Measurements from ENCODE around the gene RIN3. TPM values are rescaled to one million over a fixed set of nuclear protein-coding genes. Genes with fewer than 3 reads are reported as not detected.

RIN3 gene
- total RNA-seq, 1 experiment from 2014 or later, result 2.4 TPM

DNA sequence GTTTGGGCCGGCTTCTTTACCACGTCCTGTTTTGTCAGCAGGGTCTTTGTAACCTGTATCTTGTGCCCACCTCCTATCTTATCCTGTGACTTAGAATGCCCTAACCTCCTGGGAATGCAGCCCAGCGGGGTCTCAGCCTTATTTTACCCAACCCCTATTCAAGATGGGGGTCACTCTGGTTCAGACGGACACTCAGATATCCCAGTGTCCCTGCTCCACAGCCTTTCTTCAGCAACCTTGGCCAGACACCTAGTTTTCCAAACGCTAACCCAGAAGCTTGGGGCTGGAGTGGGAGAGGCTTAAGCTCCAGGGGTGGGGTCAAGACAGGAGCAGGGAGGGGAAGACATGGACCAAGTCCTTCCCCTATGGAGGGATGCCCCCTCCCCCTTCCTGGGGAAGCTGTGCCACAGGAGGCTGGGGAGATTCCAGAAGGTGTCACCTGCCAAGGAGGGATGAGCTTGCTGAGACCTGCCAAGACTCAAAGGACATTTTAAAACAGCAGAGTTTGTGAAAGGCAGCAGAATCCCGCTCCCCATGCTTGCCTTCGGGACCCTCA, 62.2 kb downstream of the RIN3 start:
- BruUV-seq (replicated peaks), result no TSS peak
- TF ChIP-seq EZH2 (IDR thresholded peaks at IDR 0.05; ENCODE audit: borderline replicate concordance, low read depth, low read length, poor library complexity, severe bottlenecking), result no peak
- Histone ChIP-seq H3K36me3 (ENCODE audit: insufficient read depth, low read length, poor library complexity, severe bottlenecking) (no peaks in the 10 kb centered on the region), H3K27me3 (replicated peaks; ENCODE audit: insufficient read depth, low read depth, low read length, poor library complexity) (no peaks in the 10 kb centered on the region), H3K9me3 (ENCODE audit: low read depth, low read length, poor library complexity, severe bottlenecking) (no peaks in the 10 kb centered on the region), H3K4me3 (ENCODE audit: low read depth, low read length, poor library complexity, severe bottlenecking) (no peak overlapping the region), H3K27ac (ENCODE audit: low read depth, low read length, poor library complexity, severe bottlenecking) (no peak overlapping the region), H3K4me1 (ENCODE audit: insufficient read depth, low read length, poor library complexity, severe bottlenecking) (no peaks in the 10 kb centered on the region)
- CTCF ChIA-PET, result no interaction called here
- DNase-seq (ENCODE audit: low spot score), result no peak
- intact Hi-C loops (cut with micrococcal nuclease; ENCODE audit: unreplicated experiment), result no loop called here
- POLR2A ChIA-PET (ENCODE audit: low non-redundant PET), result no interaction called here

DNA sequence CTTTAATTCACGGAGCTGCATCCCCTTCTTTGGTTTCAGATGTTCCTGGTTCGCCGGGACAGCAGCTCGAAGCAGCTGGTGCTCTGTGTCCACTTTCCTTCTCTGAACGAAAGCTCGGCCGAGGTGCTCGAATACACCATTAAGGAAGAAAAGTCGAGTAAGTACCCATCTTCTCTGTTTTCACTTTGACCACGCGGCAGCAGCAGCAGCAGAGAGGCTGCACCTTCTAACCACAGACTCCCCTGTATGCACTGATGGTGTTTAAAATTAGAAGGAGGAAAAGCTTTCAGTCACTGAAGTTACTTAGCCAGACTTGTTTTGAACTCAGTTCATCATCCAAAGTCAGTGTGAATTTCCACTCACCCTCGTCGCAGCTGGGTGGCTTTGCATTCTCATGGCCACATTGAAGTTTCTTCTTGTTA, 63.8 kb downstream of the RIN3 start:
- no peaks in the 10 kb centered on the region for H3K36me3 ChIP-seq (ENCODE audit: insufficient read depth, low read length, poor library complexity, severe bottlenecking)
- H3K4me3 ChIP-seq (ENCODE audit: low read depth, low read length, poor library complexity, severe bottlenecking), result no peak overlapping the region
- CTCF ChIA-PET, result no interaction called here
- no peaks in the 10 kb centered on the region for H3K9me3 ChIP-seq (ENCODE audit: low read depth, low read length, poor library complexity, severe bottlenecking)
- intact Hi-C loops (cut with micrococcal nuclease; ENCODE audit: unreplicated experiment), result no loop called here
- POLR2A ChIA-PET (ENCODE audit: low non-redundant PET), result no interaction called here
- BruUV-seq (replicated peaks), result no TSS peak
- no peak overlapping the region for H3K27ac ChIP-seq (ENCODE audit: low read depth, low read length, poor library complexity, severe bottlenecking)
- no peak for DNase-seq (ENCODE audit: low spot score)
- TF ChIP-seq, protein P1, sequence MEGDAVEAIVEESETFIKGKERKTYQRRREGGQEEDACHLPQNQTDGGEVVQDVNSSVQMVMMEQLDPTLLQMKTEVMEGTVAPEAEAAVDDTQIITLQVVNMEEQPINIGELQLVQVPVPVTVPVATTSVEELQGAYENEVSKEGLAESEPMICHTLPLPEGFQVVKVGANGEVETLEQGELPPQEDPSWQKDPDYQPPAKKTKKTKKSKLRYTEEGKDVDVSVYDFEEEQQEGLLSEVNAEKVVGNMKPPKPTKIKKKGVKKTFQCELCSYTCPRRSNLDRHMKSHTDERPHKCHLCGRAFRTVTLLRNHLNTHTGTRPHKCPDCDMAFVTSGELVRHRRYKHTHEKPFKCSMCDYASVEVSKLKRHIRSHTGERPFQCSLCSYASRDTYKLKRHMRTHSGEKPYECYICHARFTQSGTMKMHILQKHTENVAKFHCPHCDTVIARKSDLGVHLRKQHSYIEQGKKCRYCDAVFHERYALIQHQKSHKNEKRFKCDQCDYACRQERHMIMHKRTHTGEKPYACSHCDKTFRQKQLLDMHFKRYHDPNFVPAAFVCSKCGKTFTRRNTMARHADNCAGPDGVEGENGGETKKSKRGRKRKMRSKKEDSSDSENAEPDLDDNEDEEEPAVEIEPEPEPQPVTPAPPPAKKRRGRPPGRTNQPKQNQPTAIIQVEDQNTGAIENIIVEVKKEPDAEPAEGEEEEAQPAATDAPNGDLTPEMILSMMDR (conservative IDR thresholded peaks at IDR 0.05; ENCODE audit: low read depth, low read length), result no peak
- TF ChIP-seq EZH2 (IDR thresholded peaks at IDR 0.05; ENCODE audit: borderline replicate concordance, low read depth, low read length, poor library complexity, severe bottlenecking), result no peak
- H3K27me3 ChIP-seq (replicated peaks; ENCODE audit: insufficient read depth, low read depth, low read length, poor library complexity), result no peaks in the 10 kb centered on the region
- no peaks in the 10 kb centered on the region for H3K4me1 ChIP-seq (ENCODE audit: insufficient read depth, low read length, poor library complexity, severe bottlenecking)

DNA sequence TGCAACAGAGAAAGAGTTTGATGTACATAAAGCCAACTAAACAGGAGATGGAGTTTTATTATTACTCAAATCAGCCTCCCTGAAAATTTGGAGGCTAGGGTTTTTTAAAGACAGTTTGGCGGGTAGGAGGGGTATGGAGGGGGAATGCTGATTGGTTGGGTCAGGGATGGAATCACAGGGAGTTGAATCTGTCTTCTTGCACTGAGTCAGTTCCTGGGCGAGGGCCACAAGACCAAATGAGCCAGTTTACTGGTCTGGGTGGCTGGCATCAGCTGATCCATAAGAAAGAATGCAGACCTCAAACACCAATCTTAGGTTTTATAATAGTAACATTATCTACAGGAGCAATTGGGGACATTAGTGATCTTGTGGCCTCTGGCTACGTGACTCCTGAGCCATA, 64.9 kb downstream of the RIN3 start:
- no peak for TF ChIP-seq EZH2 (IDR thresholded peaks at IDR 0.05; ENCODE audit: borderline replicate concordance, low read depth, low read length, poor library complexity, severe bottlenecking)
- TF ChIP-seq, protein P1 (conservative IDR thresholded peaks at IDR 0.05; ENCODE audit: low read depth, low read length), result no peak
- Histone ChIP-seq H3K36me3 (ENCODE audit: insufficient read depth, low read length, poor library complexity, severe bottlenecking) (no peaks in the 10 kb centered on the region), H3K9me3 (ENCODE audit: low read depth, low read length, poor library complexity, severe bottlenecking) (no peaks in the 10 kb centered on the region), H3K27ac (ENCODE audit: low read depth, low read length, poor library complexity, severe bottlenecking) (no peak overlapping the region), H3K27me3 (replicated peaks; ENCODE audit: insufficient read depth, low read depth, low read length, poor library complexity) (no peaks in the 10 kb centered on the region), H3K4me3 (ENCODE audit: low read depth, low read length, poor library complexity, severe bottlenecking) (no peak overlapping the region), H3K4me1 (ENCODE audit: insufficient read depth, low read length, poor library complexity, severe bottlenecking) (no peaks in the 10 kb centered on the region)
- BruUV-seq (replicated peaks), result no TSS peak
- no peak for DNase-seq (ENCODE audit: low spot score)
- ChIA-PET CTCF (no interaction called here), POLR2A (ENCODE audit: low non-redundant PET) (no interaction called here)
- intact Hi-C loops (cut with micrococcal nuclease; ENCODE audit: unreplicated experiment), result no loop called here

DNA sequence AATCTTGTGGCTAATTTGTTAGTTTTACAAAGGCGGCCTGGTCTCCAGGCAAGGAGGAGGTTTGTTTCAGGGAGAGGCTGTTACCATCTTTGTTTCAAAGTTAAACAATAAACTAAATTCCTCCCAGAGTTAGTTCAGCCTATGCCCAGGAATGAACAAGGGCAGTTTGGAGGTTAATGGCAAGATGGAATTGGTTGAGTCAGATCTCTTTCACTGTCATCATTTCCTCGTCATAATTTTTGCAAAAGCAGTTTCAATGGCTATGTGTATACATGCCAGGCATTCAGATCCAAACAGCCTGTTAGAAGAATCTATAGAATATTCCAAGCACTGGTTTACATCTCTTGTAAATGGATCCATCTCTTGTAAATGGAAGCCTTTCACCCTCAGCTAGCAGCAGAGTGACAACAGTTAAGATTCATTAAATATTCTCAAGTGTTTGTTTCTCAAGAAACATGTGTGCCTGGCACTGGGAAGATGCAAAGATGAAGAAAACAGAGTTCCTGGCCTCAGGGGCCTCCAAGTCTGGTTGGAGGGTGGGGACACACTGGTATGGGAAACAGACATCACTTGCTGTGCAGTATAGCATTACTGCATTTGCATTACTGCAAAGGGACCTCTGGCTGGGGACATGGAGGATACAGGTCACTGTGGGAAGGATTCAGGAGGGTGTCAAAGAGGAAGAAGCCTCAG, 65.8 kb downstream of the RIN3 start:
- CTCF ChIA-PET, result no interaction called here
- POLR2A ChIA-PET (ENCODE audit: low non-redundant PET), result no interaction called here
- intact Hi-C loops (cut with micrococcal nuclease; ENCODE audit: unreplicated experiment), result no loop called here

More for the DNA sequence above, 65.8 kb downstream of the RIN3 start:
- BruUV-seq (replicated peaks), result no TSS peak
- Histone ChIP-seq H3K36me3 (ENCODE audit: insufficient read depth, low read length, poor library complexity, severe bottlenecking) (no peaks in the 10 kb centered on the region), H3K27me3 (replicated peaks; ENCODE audit: insufficient read depth, low read depth, low read length, poor library complexity) (no peaks in the 10 kb centered on the region), H3K4me3 (ENCODE audit: low read depth, low read length, poor library complexity, severe bottlenecking) (no peak overlapping the region), H3K27ac (ENCODE audit: low read depth, low read length, poor library complexity, severe bottlenecking) (no peak overlapping the region), H3K9me3 (ENCODE audit: low read depth, low read length, poor library complexity, severe bottlenecking) (no peaks in the 10 kb centered on the region), H3K4me1 (ENCODE audit: insufficient read depth, low read length, poor library complexity, severe bottlenecking) (no peaks in the 10 kb centered on the region)
- DNase-seq (ENCODE audit: low spot score), result no peak
- no peak for TF ChIP-seq EZH2 (IDR thresholded peaks at IDR 0.05; ENCODE audit: borderline replicate concordance, low read depth, low read length, poor library complexity, severe bottlenecking)
- TF ChIP-seq, protein P1 (conservative IDR thresholded peaks at IDR 0.05; ENCODE audit: low read depth, low read length), result no peak
